Hematopoietic multipotent progenitor cell treated with erythropoietin and hydrocortisone succinate and interleukin-3 and kit ligand, for 6 days (in vitro differentiated cells): ENCODE measurements around the gene LRCOL1.

Experiments used
- DNase-seq: peaks from one replicate; pipeline ENCODE4 v3.0.0-alpha.2; 2015

LRCOL1 gene

DNA sequence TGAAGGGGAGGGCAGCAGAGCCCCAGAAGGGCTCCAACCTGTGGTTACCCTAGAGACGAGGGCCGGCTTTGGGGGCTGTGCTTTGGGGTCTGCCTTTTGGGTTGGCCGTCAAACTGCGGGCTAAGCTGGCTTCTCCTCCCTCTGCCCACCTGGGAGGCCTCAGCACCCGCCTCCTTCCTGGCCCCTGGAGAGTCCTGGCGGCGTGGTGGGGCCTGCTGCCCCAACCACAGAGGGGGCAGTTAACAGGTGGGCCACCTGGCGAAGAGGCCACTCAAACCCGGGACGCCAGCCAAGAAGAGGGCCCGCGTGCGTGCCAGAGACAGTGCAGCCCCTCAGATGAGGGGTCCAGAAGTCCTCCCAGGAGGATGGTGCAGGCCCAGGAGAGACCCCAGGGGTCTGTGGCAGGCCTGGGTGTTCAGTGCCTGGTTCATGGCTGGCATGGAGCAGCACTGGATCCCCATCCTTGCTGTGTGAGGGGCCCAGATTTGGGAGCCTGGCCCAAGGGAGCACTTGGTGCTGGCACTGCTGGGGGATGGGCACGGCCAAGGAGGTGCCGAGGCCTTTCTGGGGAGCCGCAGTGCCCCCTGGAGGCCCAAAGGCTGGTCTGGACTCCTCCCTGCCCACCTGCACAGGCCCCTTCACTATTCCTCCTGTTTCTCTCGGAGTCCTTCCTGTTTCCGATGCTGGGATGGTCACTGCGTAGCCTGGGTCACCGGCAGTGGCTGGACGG is 48.8 kb downstream of the LRCOL1 start:
- peak; percentile 67 for DNase-seq

GRCh38 chr12:132560614-132561426 is 49.6 kb downstream of the LRCOL1 start:
- peak; percentile 80 for DNase-seq

DNA sequence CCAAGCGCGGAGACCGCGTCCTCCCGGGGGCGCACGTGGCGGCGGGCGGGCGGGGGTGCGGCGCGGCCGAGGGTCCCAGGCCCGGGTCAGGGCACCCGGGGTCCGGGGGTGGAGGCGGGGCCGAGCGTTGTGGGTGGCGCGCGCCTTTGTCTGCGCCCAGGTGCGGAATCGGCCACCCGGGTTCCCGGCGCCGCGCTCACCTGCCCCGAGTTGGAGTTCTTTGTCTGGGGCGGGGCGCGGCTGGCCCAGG is 50.1 kb downstream of the LRCOL1 start:
- no peak for DNase-seq

GRCh38 chr12:132559652-132560363 is 50.6 kb downstream of the LRCOL1 start:
- DNase-seq = peak; percentile 71

GRCh38 chr12:132558861-132559623 is 51.3 kb downstream of the LRCOL1 start:
- peak; percentile 20 for DNase-seq

- DNase-seq = peak; percentile 30
Observed at GRCh38 chr12:132558042-132558856, 52.1 kb downstream of the LRCOL1 start.

- DNase-seq = no peak
Observed at GRCh38 chr12:132557291-132558015, 52.9 kb downstream of the LRCOL1 start.

DNA sequence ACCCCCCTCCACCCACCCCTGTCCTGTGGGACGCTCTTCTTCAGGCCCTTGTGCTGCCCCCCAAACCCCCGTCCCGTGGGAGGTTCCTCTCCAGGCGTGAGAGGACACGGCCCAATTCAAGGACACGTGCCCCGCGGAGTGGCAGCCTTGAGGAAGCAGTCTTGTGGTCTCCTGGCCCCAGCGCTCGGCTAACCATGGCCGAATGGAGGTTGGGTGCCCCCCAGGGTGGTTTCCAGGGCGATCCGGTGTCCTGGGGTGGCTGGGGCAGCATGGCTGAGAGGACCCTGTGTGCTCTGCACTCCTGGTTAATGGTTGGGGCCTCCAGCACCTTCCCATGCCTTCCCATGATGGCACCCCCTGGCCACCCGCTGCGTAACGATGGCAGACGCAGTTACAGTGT is 53.6 kb downstream of the LRCOL1 start:
- no peak for DNase-seq

- DNase-seq = no peak
Observed at GRCh38 chr12:132556216-132556615, 54.2 kb downstream of the LRCOL1 start.

GRCh38 chr12:132555686-132556085 is 54.7 kb downstream of the LRCOL1 start:
- no peak for DNase-seq

GRCh38 chr12:132554845-132555630 is 55.3 kb downstream of the LRCOL1 start:
- peak; percentile 39 for DNase-seq
